HCT116 (cell line): ENCODE measurements around the gene ZNF143. TPM values are rescaled to one million over a fixed set of nuclear protein-coding genes. Genes with fewer than 3 reads are reported as not detected.
A peak's percentile ranks its signal among the peaks of the same experiment; 100 is the strongest.

ENCODE experiments used
- ATAC-seq: fragments of 200-7000 bp; cut with Tn5 transposase; 2 replicates; pipeline ENCODE4 v1.9.1; 2020; ENCODE audit warnings: mild to moderate bottlenecking, moderate library complexity
- BruUV-seq: library from RNA; stranded (reverse); fragments of 400-500 nt; replicated peaks from 2 replicates; lab custom pipeline; 2021; lab: Mats Ljungman, UMichigan
- CTCF ChIA-PET: fragments of 300-600 bp; sonication (Branson Sonifier 250); formaldehyde crosslinking; loops from one replicate; lab custom pipeline; 2021; ENCODE audit warnings: antibody characterized with exemption; lab: Charles Lee
- POLR2A ChIA-PET: fragments of 300-600, 350-600 bp; sonication (Branson Sonifier 250); formaldehyde crosslinking; loops from one replicate; lab custom pipeline; 2021; ENCODE audit warnings: antibody characterized with exemption; lab: Charles Lee
- RAD21 ChIA-PET, 2 experiments: fragments of 300-600 bp; sonication (Branson Sonifier 250); formaldehyde crosslinking; loops; one replicate each; lab custom pipeline; 2023; ENCODE audit warnings: low total read pairs in 2 of 2; ENCODE audit not compliant: uncharacterized antibody in 2 of 2, unreplicated experiment in 2 of 2, low non-redundant PET in 1 of 2; lab: Charles Lee
- DNase-seq: peaks from one replicate; pipeline ENCODE4 v3.0.0-alpha.2; 2010; ENCODE audit warnings: low read depth, low spot score
- H2AFZ ChIP-seq: fragments of 200-600 bp; shearing (Covaris generic), sonication (generic); 2 replicates; pipeline ENCODE4 v1.6.1; 2017; ENCODE audit warnings: low read depth, mixed run types, mixed read lengths, antibody characterized with exemption, low read length; ENCODE audit not compliant: poor library complexity, severe bottlenecking
- H3K27ac ChIP-seq: 2 replicates; pipeline ENCODE4 v1.5.1; 2012; ENCODE audit warnings: low read depth, low read length
- H3K27me3 ChIP-seq: fragments of 200-600 bp; sonication (generic); 2 replicates; pipeline ENCODE4 v1.6.1; 2016; ENCODE audit warnings: mixed run types, low read length, mixed read lengths; ENCODE audit not compliant: insufficient read depth
- H3K36me3 ChIP-seq, 2 experiments: fragments of 200-500 bp in 1 of 2; fragments of 200-600 bp in 1 of 2; sonication (Bioruptor generic) in 1 of 2; sonication (generic) in 1 of 2; 2 replicates each; pipeline versions ENCODE4 v1.5.1 to v1.6.1; 2014 to 2016; ENCODE audit warnings: low read length in 2 of 2, inconsistent platforms in 1 of 2, mixed read lengths in 1 of 2, mixed run types in 1 of 2; ENCODE audit not compliant: insufficient read depth in 2 of 2, control insufficient read depth in 1 of 2
- H3K4me1 ChIP-seq, 2 experiments: fragments of 200-600 bp in 1 of 2; sonication (generic) in 1 of 2; 2 replicates each; pipeline versions ENCODE4 v1.5.1 to v1.6.1; 2012 to 2017; ENCODE audit warnings: low read length in 2 of 2, inconsistent platforms in 1 of 2, mild to moderate bottlenecking in 1 of 2, mixed read lengths in 1 of 2, mixed run types in 1 of 2, moderate library complexity in 1 of 2; ENCODE audit not compliant: insufficient read depth in 2 of 2, control insufficient read depth in 1 of 2
- H3K4me2 ChIP-seq: fragments of 200-600 bp; sonication (generic); 2 replicates; pipeline ENCODE4 v1.6.1; 2017; ENCODE audit warnings: mixed run types, low read length, mixed read lengths
- H3K4me3 ChIP-seq, 2 experiments: fragments of 200-600 bp in 1 of 2; sonication (generic) in 1 of 2; replicated peaks in 1 of 2; 2 replicates each; pipeline ENCODE4 v1.5.1; 2011 to 2016; ENCODE audit warnings: low read length in 2 of 2, control low read depth in 1 of 2, low read depth in 1 of 2, mild to moderate bottlenecking in 1 of 2, mixed read lengths in 1 of 2, mixed run types in 1 of 2
- H3K79me2 ChIP-seq: fragments of 200-600 bp; sonication (generic); 2 replicates; pipeline ENCODE4 v1.6.1; 2017; ENCODE audit warnings: mild to moderate bottlenecking, mixed run types, low read length, moderate library complexity, mixed read lengths; ENCODE audit not compliant: insufficient read depth
- H3K9ac ChIP-seq: fragments of 200-600 bp; sonication (generic); 2 replicates; pipeline ENCODE4 v1.6.1; 2016; ENCODE audit warnings: low read length, mixed read lengths
- H3K9me2 ChIP-seq: fragments of 200-600 bp; sonication (generic), shearing (Covaris generic); 2 replicates; pipeline ENCODE4 v1.6.1; 2017; ENCODE audit warnings: mixed run types, mild to moderate bottlenecking, moderate library complexity; ENCODE audit not compliant: insufficient read depth
- H3K9me3 ChIP-seq, 2 experiments: fragments of 200-500 bp in 1 of 2; fragments of 200-600 bp in 1 of 2; sonication (Bioruptor generic) in 1 of 2; sonication (generic) in 1 of 2; 2 replicates each; pipeline ENCODE4 v1.6.1; 2014 to 2017; ENCODE audit warnings: low read length in 2 of 2, mixed read lengths in 2 of 2, inconsistent platforms in 1 of 2, low read depth in 1 of 2, mild to moderate bottlenecking in 1 of 2, mixed run types in 1 of 2, moderate library complexity in 1 of 2; ENCODE audit not compliant: control insufficient read depth in 1 of 2, insufficient read depth in 1 of 2
- H4K20me1 ChIP-seq: fragments of 200-600 bp; sonication (generic), shearing (Covaris generic); 2 replicates; pipeline ENCODE4 v1.6.1; 2017; ENCODE audit warnings: mixed run types, mild to moderate bottlenecking, moderate library complexity; ENCODE audit not compliant: insufficient read depth
- CBX3 ChIP-seq: IDR thresholded peaks from 2 replicates; pipeline ENCODE4 v1.6.1; 2012; ENCODE audit warnings: low read depth
- EZH2 ChIP-seq: fragments of 200-600 bp; sonication (generic); IDR thresholded peaks from 2 replicates; pipeline ENCODE4 v1.6.1; 2017; ENCODE audit warnings: antibody characterized with exemption, mixed run types
- EZH2phosphoT487 ChIP-seq: fragments of 200-600 bp; IDR thresholded peaks from 2 replicates; pipeline ENCODE4 v1.6.1; 2018; ENCODE audit warnings: antibody characterized with exemption, borderline replicate concordance
- FOSL1 ChIP-seq: IDR thresholded peaks from 2 replicates; pipeline ENCODE4 v1.6.1; 2012; ENCODE audit warnings: low read depth
- JUND ChIP-seq: IDR thresholded peaks from 2 replicates; pipeline ENCODE4 v1.6.1; 2012
- MAX ChIP-seq: IDR thresholded peaks from 2 replicates; pipeline ENCODE4 v1.6.1; 2012
- POLR2A ChIP-seq: IDR thresholded peaks from 2 replicates; pipeline ENCODE4 v1.7.0; 2011; ENCODE audit warnings: borderline replicate concordance; ENCODE audit not compliant: insufficient read depth, insufficient read length; ENCODE audit errors: extremely low read depth
- RAD21 ChIP-seq: IDR thresholded peaks from 2 replicates; pipeline ENCODE4 v1.6.1; 2012; ENCODE audit warnings: low read depth, mild to moderate bottlenecking
- REST ChIP-seq: IDR thresholded peaks from 2 replicates; pipeline ENCODE4 v1.6.1; 2012; ENCODE audit warnings: low read depth
- SIN3A ChIP-seq: IDR thresholded peaks from 2 replicates; pipeline ENCODE4 v1.6.1; 2012; ENCODE audit warnings: low read depth
- TCF7L2 ChIP-seq: IDR thresholded peaks from 2 replicates; pipeline ENCODE4 v1.7.0; 2011; ENCODE audit warnings: borderline replicate concordance, inconsistent platforms; ENCODE audit not compliant: insufficient read depth, insufficient read length; ENCODE audit errors: extremely low read depth
- ZFX ChIP-seq: fragments of 450-650 bp; IDR thresholded peaks from 2 replicates; pipeline ENCODE4 v1.6.1; 2017
- intact Hi-C: fragments of 100-400 bp; cut with micrococcal nuclease; formaldehyde crosslinking; loops from 2 replicates; pipeline ENCODE4 v1.10.0; 2022
- total RNA-seq: library from RNA; stranded (reverse); gene quantifications from one replicate; pipeline ENCODE4 v1.2.1, GENCODE V29; 2021; ENCODE audit not compliant: unreplicated experiment

Gene ZNF143
- total RNA-seq, 1 experiment from 2014 or later, result 27.5 TPM

GRCh38 chr11:9569588-9570164 lies 108.9 kb downstream of the ZNF143 start:
- RAD21 ChIA-PET, result no interaction called here
- no TSS peak for BruUV-seq
- no peaks in the 10 kb centered on the region for H3K36me3 ChIP-seq
- POLR2A ChIA-PET, result no interaction called here
- 0 out of 2 replicates have a peak overlapping the region, but pooled peaks have one; percentile 14 for H3K27ac ChIP-seq
- H3K27me3 ChIP-seq, result no peaks in the 10 kb centered on the region
- intact Hi-C loops, result no loop called here
- H3K9me3 ChIP-seq, result no peaks in the 10 kb centered on the region
- peak overlapping the region; percentile 57 for H3K9ac ChIP-seq
- TF ChIP-seq ZFX, result no peak
- TF ChIP-seq FOSL1, result no peak
- no peak for TF ChIP-seq MAX
- TF ChIP-seq JUND, result no peak
- TF ChIP-seq CBX3, result no peak
- TF ChIP-seq TCF7L2, result no peak
- no peak for TF ChIP-seq SIN3A
- H3K79me2 ChIP-seq, result peaks cover 6% of the 10 kb centered on the region
- no peaks in the 10 kb centered on the region for H4K20me1 ChIP-seq
- H3K9me2 ChIP-seq, result no peaks in the 10 kb centered on the region
- ATAC-seq (no peak), DNase-seq (no peak)
- CTCF ChIA-PET, result no interaction called here
- H3K4me3 ChIP-seq, result no peak overlapping the region
- H3K4me2 ChIP-seq, result peak overlapping the region; percentile 66
- H3K4me1 ChIP-seq, result peaks cover 47 to 70% of the 10 kb centered on the region in 2 experiments
- H2AFZ ChIP-seq, result peak overlapping the region; percentile 50

GRCh38 chr11:9570313-9571025 lies 109.7 kb downstream of the ZNF143 start:
- RAD21 ChIA-PET, result no interaction called here
- DNase-seq (no peak), ATAC-seq (no peak)
- BruUV-seq, result no TSS peak
- H3K27me3 ChIP-seq, result no peaks in the 10 kb centered on the region
- H3K9me3 ChIP-seq, result no peaks in the 10 kb centered on the region
- H3K9ac ChIP-seq, result no peak overlapping the region
- no peak overlapping the region for H3K4me2 ChIP-seq
- H3K4me1 ChIP-seq, result peaks cover 39 to 67% of the 10 kb centered on the region in 2 experiments
- TF ChIP-seq REST (no peak), FOSL1 (no peak), RAD21 (no peak), POLR2A (no peak), SIN3A (no peak), CBX3 (no peak), EZH2phosphoT487 (no peak), EZH2 (no peak)
- CTCF ChIA-PET, result no interaction called here
- H3K4me3 ChIP-seq, result no peak overlapping the region
- no peaks in the 10 kb centered on the region for H3K9me2 ChIP-seq
- H2AFZ ChIP-seq, result peak overlapping the region; percentile 4
- peaks cover 14% of the 10 kb centered on the region for H3K79me2 ChIP-seq
- H3K36me3 ChIP-seq, result 0 out of 4 replicates have a peak, but pooled peaks cover 0 to under 1% of the 10 kb centered on the region in 2 experiments
- intact Hi-C loops, result no loop called here
- no peak overlapping the region for H3K27ac ChIP-seq
- POLR2A ChIA-PET, result no interaction called here
- peaks cover 5% of the 10 kb centered on the region; the same call in 1 of the 2 replicates for H4K20me1 ChIP-seq
